Measurements from ENCODE around the gene ZDHHC14. TPM values are rescaled to one million over a fixed set of nuclear protein-coding genes. Genes with fewer than 3 reads are reported as not detected.
"Not testable (repeated sequence)": the region's sequence is repeated elsewhere in the genome, so short reads cannot be mapped to it uniquely, and the experiment has no call there.

ZDHHC14 gene
- polyA plus RNA-seq, 1 donor (not counting 4 experiments of a cell fraction or from before 2014, with no cell fraction given), result 6.4 TPM

GRCh38 chr6:157464653-157465535, 83.9 kb downstream of the ZDHHC14 start:
- no peaks in the 10 kb centered on the region for H4K20me1 ChIP-seq (ENCODE audit: control insufficient read depth, extremely low read depth, insufficient read depth, low read length)
- no peak overlapping the region for H3K4me3 ChIP-seq (ENCODE audit: control insufficient read depth in 2 of 3, extremely low read depth in 1 of 3, insufficient read depth in 2 of 3, low read depth in 1 of 3, low read length in 3 of 3)
- H2AFZ ChIP-seq (ENCODE audit: control insufficient read depth, low read length), result no peak overlapping the region
- TF ChIP-seq CTCF (optimal IDR thresholded peaks at IDR 0.05 in 1 of 3, IDR thresholded peaks at IDR 0.05 in 1 of 3, conservative IDR thresholded peaks at IDR 0.05 in 1 of 3; ENCODE audit: extremely low read depth in 1 of 3, insufficient read depth in 2 of 3, low read length in 3 of 3), result no peak
- no peak for TF ChIP-seq EZH2 (IDR thresholded peaks at IDR 0.05; ENCODE audit: low read length)
- H3K27me3 ChIP-seq (ENCODE audit: control insufficient read depth, extremely low read depth, insufficient read depth, low read length), result no peaks in the 10 kb centered on the region
- H3K9me1 ChIP-seq (ENCODE audit: control insufficient read depth, extremely low read depth, insufficient read depth, low read length), result peaks cover 2% of the 10 kb centered on the region
- H3K4me2 ChIP-seq (ENCODE audit: control insufficient read depth, extremely low read depth, insufficient read depth, low read depth, low read length), result no peak overlapping the region
- H3K9ac ChIP-seq (ENCODE audit: control insufficient read depth, extremely low read depth, insufficient read depth, low read length), result no peak overlapping the region
- H3K79me2 ChIP-seq (ENCODE audit: control insufficient read depth, insufficient read depth, low read length), result no peaks in the 10 kb centered on the region
- dilution Hi-C loops (cut with MboI; ENCODE audit: extremely low pct_ligation_motif_present, low sequenced_read_pairs), result no loop called here
- H3K9me3 ChIP-seq (ENCODE audit: control insufficient read depth, low read depth, low read length), result no peaks in the 10 kb centered on the region
- no peak overlapping the region for H3K27ac ChIP-seq (ENCODE audit: control insufficient read depth, insufficient read depth, low read length)
- no peak for FAIRE-seq
- H3K4me1 ChIP-seq (ENCODE audit: control insufficient read depth, extremely low read depth, insufficient read depth, low read length), result peaks cover 6% of the 10 kb centered on the region
- DNase-seq (ENCODE audit: low read depth, low spot score), result no peak
- H3K36me3 ChIP-seq (ENCODE audit: control insufficient read depth in 2 of 2, extremely low read depth in 1 of 2, insufficient read depth in 2 of 2, low read length in 2 of 2), result no peaks in the 10 kb centered on the region

GRCh38 chr6:157466342-157466648, 85.3 kb downstream of the ZDHHC14 start:
- Histone ChIP-seq H3K36me3 (ENCODE audit: control insufficient read depth in 2 of 2, extremely low read depth in 1 of 2, insufficient read depth in 2 of 2, low read length in 2 of 2) (no peaks in the 10 kb centered on the region), H3K4me3 (ENCODE audit: control insufficient read depth in 2 of 3, extremely low read depth in 1 of 3, insufficient read depth in 2 of 3, low read depth in 1 of 3, low read length in 3 of 3) (no peak overlapping the region), H4K20me1 (ENCODE audit: control insufficient read depth, extremely low read depth, insufficient read depth, low read length) (no peaks in the 10 kb centered on the region), H3K27me3 (ENCODE audit: control insufficient read depth, extremely low read depth, insufficient read depth, low read length) (no peaks in the 10 kb centered on the region), H3K9me3 (ENCODE audit: control insufficient read depth, low read depth, low read length) (no peaks in the 10 kb centered on the region), H2AFZ (ENCODE audit: control insufficient read depth, low read length) (no peak overlapping the region), H3K27ac (ENCODE audit: control insufficient read depth, insufficient read depth, low read length) (no peak overlapping the region), H3K4me2 (ENCODE audit: control insufficient read depth, extremely low read depth, insufficient read depth, low read depth, low read length) (no peak overlapping the region), H3K9me1 (ENCODE audit: control insufficient read depth, extremely low read depth, insufficient read depth, low read length) (peaks cover 2% of the 10 kb centered on the region), H3K4me1 (ENCODE audit: control insufficient read depth, extremely low read depth, insufficient read depth, low read length) (peaks cover 6% of the 10 kb centered on the region), H3K9ac (ENCODE audit: control insufficient read depth, extremely low read depth, insufficient read depth, low read length) (no peak overlapping the region), H3K79me2 (ENCODE audit: control insufficient read depth, insufficient read depth, low read length) (no peaks in the 10 kb centered on the region)
- TF ChIP-seq CTCF (optimal IDR thresholded peaks at IDR 0.05 in 1 of 3, IDR thresholded peaks at IDR 0.05 in 1 of 3, conservative IDR thresholded peaks at IDR 0.05 in 1 of 3; ENCODE audit: extremely low read depth in 1 of 3, insufficient read depth in 2 of 3, low read length in 3 of 3) (no peak), EZH2 (IDR thresholded peaks at IDR 0.05; ENCODE audit: low read length) (no peak)
- dilution Hi-C loops (cut with MboI; ENCODE audit: extremely low pct_ligation_motif_present, low sequenced_read_pairs), result no loop called here
- FAIRE-seq (no peak), DNase-seq (ENCODE audit: low read depth, low spot score) (no peak)

- dilution Hi-C loops (cut with MboI; ENCODE audit: extremely low pct_ligation_motif_present, low sequenced_read_pairs); H3K79me2 ChIP-seq (ENCODE audit: control insufficient read depth, insufficient read depth, low read length); H3K9me3 ChIP-seq (ENCODE audit: control insufficient read depth, low read depth, low read length); H3K9me1 ChIP-seq (ENCODE audit: control insufficient read depth, extremely low read depth, insufficient read depth, low read length); H3K4me1 ChIP-seq (ENCODE audit: control insufficient read depth, extremely low read depth, insufficient read depth, low read length); FAIRE-seq; H3K27ac ChIP-seq (ENCODE audit: control insufficient read depth, insufficient read depth, low read length); H3K9ac ChIP-seq (ENCODE audit: control insufficient read depth, extremely low read depth, insufficient read depth, low read length); H3K36me3 ChIP-seq (ENCODE audit: control insufficient read depth in 2 of 2, extremely low read depth in 1 of 2, insufficient read depth in 2 of 2, low read length in 2 of 2); H4K20me1 ChIP-seq (ENCODE audit: control insufficient read depth, extremely low read depth, insufficient read depth, low read length); H3K4me2 ChIP-seq (ENCODE audit: control insufficient read depth, extremely low read depth, insufficient read depth, low read depth, low read length); H3K4me3 ChIP-seq (ENCODE audit: control insufficient read depth in 2 of 3, extremely low read depth in 1 of 3, insufficient read depth in 2 of 3, low read depth in 1 of 3, low read length in 3 of 3); H2AFZ ChIP-seq (ENCODE audit: control insufficient read depth, low read length); DNase-seq (ENCODE audit: low read depth, low spot score); H3K27me3 ChIP-seq (ENCODE audit: control insufficient read depth, extremely low read depth, insufficient read depth, low read length): not testable (repeated sequence)
Observed at GRCh38 chr6:157467339-157467738, 86.3 kb downstream of the ZDHHC14 start.
